Parathyroid adenoma (tissue), 2 donors: ENCODE measurements around the gene MAP6.

Experiments used
- H2AFZ ChIP-seq: fragments of 300-600 bp; sonication (generic); one replicate; pipeline ENCODE4 v1.7.0; 2017; ENCODE audit warnings: antibody characterized with exemption, mild to moderate bottlenecking
- H3K27ac ChIP-seq: fragments of 300-600 bp; sonication (generic); one replicate; pipeline ENCODE4 v1.7.0; 2017
- H3K27me3 ChIP-seq: fragments of 300-600 bp; sonication (generic); one replicate; pipeline ENCODE4 v1.7.0; 2017; ENCODE audit warnings: low read length; ENCODE audit not compliant: control insufficient read depth, insufficient read depth
- H3K36me3 ChIP-seq: fragments of 300-600 bp; sonication (generic); one replicate; pipeline ENCODE4 v1.7.0; 2017; ENCODE audit warnings: low read length; ENCODE audit not compliant: control insufficient read depth, insufficient read depth
- H3K4me1 ChIP-seq: fragments of 300-600 bp; sonication (generic); one replicate; pipeline ENCODE4 v1.7.0; 2017; ENCODE audit warnings: control low read depth
- H3K4me2 ChIP-seq: fragments of 300-600 bp; sonication (generic); one replicate; pipeline ENCODE4 v1.7.0; 2017; ENCODE audit warnings: low read length
- H3K4me3 ChIP-seq: fragments of 300-600 bp; sonication (generic); one replicate; pipeline ENCODE4 v1.7.0; 2017; ENCODE audit warnings: low read depth, low read length
- H3K79me2 ChIP-seq: fragments of 300-600 bp; sonication (generic); one replicate; pipeline ENCODE4 v1.7.0; 2017; ENCODE audit warnings: control low read depth
- H3K9ac ChIP-seq: fragments of 300-600 bp; sonication (generic); one replicate; pipeline ENCODE4 v1.7.0; 2017; ENCODE audit warnings: mild to moderate bottlenecking
- H3K9me3 ChIP-seq: fragments of 300-600 bp; sonication (generic); one replicate; pipeline ENCODE4 v1.7.0; 2017; ENCODE audit warnings: low read length; ENCODE audit not compliant: control insufficient read depth
- CTCF ChIP-seq: fragments of 300-600 bp; sonication (generic); IDR thresholded peaks from one replicate; pipeline ENCODE4 v1.7.0; 2017; ENCODE audit warnings: antibody characterized with exemption, mild to moderate bottlenecking
- donor health status: primary hyperparathyroidism.

The MAP6 gene

DNA sequence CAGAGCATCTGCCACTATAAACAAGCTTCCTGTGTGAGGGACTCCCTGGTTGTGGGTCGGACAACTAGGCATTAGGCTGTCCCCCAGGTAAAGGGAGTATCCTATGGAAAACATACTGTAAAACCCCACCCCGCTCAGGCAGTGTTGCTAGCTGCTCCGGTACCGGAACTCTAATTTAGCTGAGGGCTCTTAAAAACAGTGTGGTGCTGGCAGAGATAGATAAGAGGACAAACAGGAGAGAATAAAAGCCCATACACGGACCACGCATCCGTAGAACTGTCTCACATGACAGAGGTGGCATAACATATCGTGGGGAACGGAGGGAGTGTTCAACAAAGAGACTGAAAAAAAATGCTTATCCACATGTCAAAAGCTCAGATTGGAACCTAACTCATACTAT, 45.4 kb upstream of the MAP6 start:
- Histone ChIP-seq H3K4me3 (no peak overlapping the region), H3K27ac (no peak overlapping the region), H2AFZ (no peak overlapping the region), H3K79me2 (no peaks in the 10 kb centered on the region), H3K36me3 (no peaks in the 10 kb centered on the region), H3K9ac (no peak overlapping the region), H3K27me3 (no peaks in the 10 kb centered on the region), H3K4me2 (no peak overlapping the region), H3K9me3 (no peaks in the 10 kb centered on the region), H3K4me1 (no peaks in the 10 kb centered on the region)
- no peak for TF ChIP-seq CTCF

- TF ChIP-seq CTCF: peak; percentile 71
- Histone ChIP-seq H3K9me3 (no peaks in the 10 kb centered on the region), H3K4me1 (no peaks in the 10 kb centered on the region), H3K79me2 (no peaks in the 10 kb centered on the region), H2AFZ (no peak overlapping the region), H3K27me3 (no peaks in the 10 kb centered on the region), H3K9ac (no peak overlapping the region), H3K4me2 (no peak overlapping the region), H3K36me3 (no peaks in the 10 kb centered on the region), H3K4me3 (no peak overlapping the region), H3K27ac (no peak overlapping the region)
Observed at GRCh38 chr11:75706260-75706729, 37.5 kb upstream of the MAP6 start.

DNA sequence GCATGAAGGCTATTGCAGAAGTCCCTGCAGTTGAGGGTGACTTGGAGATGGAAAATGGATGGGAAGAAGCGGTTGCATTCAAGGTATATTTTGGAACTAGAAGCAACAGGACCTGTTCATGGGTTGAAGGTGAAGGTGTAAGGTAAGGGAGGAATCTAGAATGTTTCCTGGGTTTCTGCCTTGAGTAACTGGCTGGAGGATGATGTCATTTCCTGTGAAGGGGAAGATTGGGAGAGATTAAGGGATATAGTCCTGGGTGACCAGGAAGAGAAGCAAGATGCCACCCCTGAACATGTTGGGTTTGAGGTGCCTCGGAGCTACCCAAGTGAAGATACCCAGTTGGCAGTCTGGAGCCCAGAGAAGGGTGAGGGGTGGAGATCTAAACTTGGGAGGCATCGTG, 36.7 kb upstream of the MAP6 start:
- H3K9me3 ChIP-seq: no peaks in the 10 kb centered on the region
- no peaks in the 10 kb centered on the region for H3K4me1 ChIP-seq
- H3K9ac ChIP-seq: no peak overlapping the region
- H3K36me3 ChIP-seq: no peaks in the 10 kb centered on the region
- no peak overlapping the region for H2AFZ ChIP-seq
- H3K4me2 ChIP-seq: no peak overlapping the region
- no peak overlapping the region for H3K4me3 ChIP-seq
- no peaks in the 10 kb centered on the region for H3K27me3 ChIP-seq
- H3K79me2 ChIP-seq: no peaks in the 10 kb centered on the region
- H3K27ac ChIP-seq: no peak overlapping the region
- TF ChIP-seq CTCF: no peak

DNA sequence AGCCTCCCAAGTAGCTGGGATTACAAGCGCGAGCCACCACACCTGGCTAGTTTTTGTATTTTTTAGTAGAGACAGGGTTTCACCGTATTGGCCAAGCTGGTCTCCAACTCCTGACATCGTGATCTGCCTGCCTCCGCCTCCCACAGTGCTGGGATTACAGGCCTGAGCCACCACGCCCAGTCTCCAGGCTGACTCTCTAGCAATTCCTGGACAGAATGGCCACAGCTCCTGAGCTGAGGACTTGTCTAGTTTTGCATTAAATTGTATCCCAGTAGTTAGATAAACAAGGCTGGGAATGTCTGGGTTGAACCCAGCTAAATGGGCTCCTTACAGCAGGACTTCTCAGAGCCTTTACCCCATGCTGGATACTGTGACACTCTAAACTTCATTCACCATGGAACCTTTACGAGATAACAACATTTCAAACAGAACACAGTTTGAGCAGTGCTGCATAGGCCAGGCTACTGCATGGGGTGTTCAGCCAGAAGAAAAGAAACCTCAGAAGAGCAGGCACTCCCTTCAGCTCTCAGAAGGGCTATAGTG, 34.9 kb upstream of the MAP6 start:
- Histone ChIP-seq H3K4me2 (no peak overlapping the region), H3K4me1 (no peaks in the 10 kb centered on the region), H3K36me3 (no peaks in the 10 kb centered on the region), H3K9ac (no peak overlapping the region), H2AFZ (no peak overlapping the region), H3K79me2 (no peaks in the 10 kb centered on the region), H3K27me3 (no peaks in the 10 kb centered on the region), H3K27ac (no peak overlapping the region), H3K9me3 (no peaks in the 10 kb centered on the region), H3K4me3 (no peak overlapping the region)
- TF ChIP-seq CTCF: no peak

DNA sequence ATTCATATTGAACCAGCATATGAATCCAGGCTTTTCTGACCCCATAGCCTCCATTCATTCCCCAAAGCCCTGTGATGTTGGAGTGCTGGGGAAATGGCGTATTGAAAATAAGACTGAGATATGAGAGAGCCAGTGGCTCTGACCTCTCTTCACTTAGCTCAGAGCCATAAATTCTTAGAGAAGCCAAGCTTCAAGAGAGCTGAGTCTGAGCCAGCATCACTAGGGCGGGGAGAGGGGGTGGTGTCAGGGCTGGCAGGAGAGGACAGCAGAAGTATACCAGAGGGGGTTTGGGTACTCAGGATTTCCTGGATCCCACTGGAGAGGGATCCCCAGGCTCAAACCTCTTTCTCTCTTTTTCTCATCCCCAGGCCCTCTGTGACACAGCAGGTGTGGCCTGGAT, 32.1 kb upstream of the MAP6 start:
- H3K4me2 ChIP-seq: no peak overlapping the region
- H2AFZ ChIP-seq: no peak overlapping the region
- no peak overlapping the region for H3K9ac ChIP-seq
- no peak overlapping the region for H3K27ac ChIP-seq
- no peak overlapping the region for H3K4me3 ChIP-seq
- no peak for TF ChIP-seq CTCF
- H3K36me3 ChIP-seq: no peaks in the 10 kb centered on the region
- no peaks in the 10 kb centered on the region for H3K27me3 ChIP-seq
- no peaks in the 10 kb centered on the region for H3K9me3 ChIP-seq
- H3K4me1 ChIP-seq: no peaks in the 10 kb centered on the region
- H3K79me2 ChIP-seq: no peaks in the 10 kb centered on the region
